PC-9 (cell line): ENCODE results near the gene COTL1.

ENCODE experiments used
- CTCF ChIP-seq: fragments of 200-600 bp; sonication (generic); conservative IDR thresholded peaks from 2 replicates; pipeline ENCODE4 v1.6.1; 2017; ENCODE audit warnings: mixed run types, antibody characterized with exemption, mild to moderate bottlenecking, moderate library complexity
- EZH2 ChIP-seq: fragments of 200-600 bp; sonication (generic); IDR thresholded peaks from 2 replicates; pipeline ENCODE4 v1.8.0; 2017; ENCODE audit warnings: antibody characterized with exemption, low read depth

- TF ChIP-seq CTCF (no peak), EZH2 (no peak)
Measured at GRCh38 chr16:84543253-84543652, 74.6 kb downstream of the COTL1 start.
